Activated T-helper 1 cell treated with Interleukin-2 at 50 U/mL for 16 hours (primary cell): Measurements from ENCODE around the gene WASF3.

ENCODE experiments used
- DNase-seq: peaks from one replicate; pipeline ENCODE4 v3.0.0-alpha.2; 2020; ENCODE audit warnings: low read depth

Gene WASF3

GRCh38 chr13:26548205-26548765 lies 9.2 kb upstream of the WASF3 start:
- DNase-seq, result no peak

- DNase-seq, result no peak
These were observed 7.8 kb upstream of the WASF3 start for GRCh38 chr13:26549713-26550112.

- no peak for DNase-seq
These were observed 6.1 kb upstream of the WASF3 start for GRCh38 chr13:26551255-26551860.

- DNase-seq, result no peak
These were observed 2.1 kb upstream of the WASF3 start for GRCh38 chr13:26555413-26555812.

GRCh38 chr13:26557051-26557392 lies 461 bp upstream of the WASF3 start:
- DNase-seq, result no peak

- no peak for DNase-seq
These were observed 757 bp downstream of the WASF3 start for GRCh38 chr13:26558074-26558805.

- no peak for DNase-seq
These were observed 1.5 kb downstream of the WASF3 start for GRCh38 chr13:26558987-26559386.

GRCh38 chr13:26560456-26560855 lies 3.0 kb downstream of the WASF3 start:
- DNase-seq, result no peak

- no peak for DNase-seq
These were observed 3.6 kb downstream of the WASF3 start for GRCh38 chr13:26561067-26561466.

- DNase-seq, result no peak
These were observed 4.4 kb downstream of the WASF3 start for GRCh38 chr13:26561651-26562511.

- DNase-seq, result no peak
These were observed 5.0 kb downstream of the WASF3 start for GRCh38 chr13:26562512-26562890.

GRCh38 chr13:26563713-26564112 lies 6.2 kb downstream of the WASF3 start:
- no peak for DNase-seq

GRCh38 chr13:26568132-26568815 lies 10.8 kb downstream of the WASF3 start:
- DNase-seq, result no peak

- no peak for DNase-seq
These were observed 14.0 kb downstream of the WASF3 start for GRCh38 chr13:26571518-26571917.

GRCh38 chr13:26575244-26575643 lies 17.8 kb downstream of the WASF3 start:
- no peak for DNase-seq

- DNase-seq, result no peak
These were observed 22.1 kb downstream of the WASF3 start for GRCh38 chr13:26579580-26579979.

- no peak for DNase-seq
These were observed 26.2 kb downstream of the WASF3 start for GRCh38 chr13:26583662-26584061.

GRCh38 chr13:26584713-26585112 lies 27.2 kb downstream of the WASF3 start:
- DNase-seq, result no peak

GRCh38 chr13:26585136-26585535 lies 27.7 kb downstream of the WASF3 start:
- no peak for DNase-seq

- no peak for DNase-seq
These were observed 29.8 kb downstream of the WASF3 start for GRCh38 chr13:26587251-26587650.

- no peak for DNase-seq
These were observed 31.7 kb downstream of the WASF3 start for GRCh38 chr13:26589226-26589625.

GRCh38 chr13:26589754-26590153 lies 32.3 kb downstream of the WASF3 start:
- DNase-seq, result no peak
